Measurements from ENCODE around the gene RTL10. TPM values are rescaled to one million over a fixed set of nuclear protein-coding genes. Genes with fewer than 3 reads are reported as not detected.
A peak's percentile ranks its signal among the peaks of the same experiment; 100 is the strongest.

Gene RTL10
- total RNA-seq, 1 experiment from 2014 or later = 25.6 TPM

GRCh38 chr22:19849835-19850762 lies 4.6 kb downstream of the RTL10 start:
- H3K4me1 ChIP-seq (ENCODE audit: insufficient read depth, low read length, poor library complexity, severe bottlenecking) = peaks cover 4% of the 10 kb centered on the region
- H3K4me3 ChIP-seq (ENCODE audit: low read depth, low read length, poor library complexity, severe bottlenecking) = no peak overlapping the region
- no TSS peak for BruUV-seq (replicated peaks)
- no peaks in the 10 kb centered on the region for H3K9me3 ChIP-seq (ENCODE audit: low read depth, low read length, poor library complexity, severe bottlenecking)
- ChIA-PET CTCF (interaction anchor here (0.5 kb wide), 1 partner anchor 112 kb away, joined by 3 read pairs; no protein-coding TSS in a partner anchor), POLR2A (ENCODE audit: low non-redundant PET) (no interaction called here)
- H3K36me3 ChIP-seq (ENCODE audit: insufficient read depth, low read length, poor library complexity, severe bottlenecking) = peaks cover 32% of the 10 kb centered on the region
- intact Hi-C loops (cut with micrococcal nuclease; ENCODE audit: unreplicated experiment) = no loop called here
- peak overlapping the region; percentile 28 for H3K27ac ChIP-seq (ENCODE audit: low read depth, low read length, poor library complexity, severe bottlenecking)
- DNase-seq (ENCODE audit: low spot score) = no peak
- H3K27me3 ChIP-seq (replicated peaks; ENCODE audit: insufficient read depth, low read depth, low read length, poor library complexity) = no peaks in the 10 kb centered on the region
- TF ChIP-seq EZH2 (IDR thresholded peaks at IDR 0.05; ENCODE audit: borderline replicate concordance, low read depth, low read length, poor library complexity, severe bottlenecking) (no peak), CTCF (conservative IDR thresholded peaks at IDR 0.05; ENCODE audit: low read depth, low read length) (no peak)

GRCh38 chr22:19848298-19849224 lies 6.1 kb downstream of the RTL10 start:
- intact Hi-C loops (cut with micrococcal nuclease; ENCODE audit: unreplicated experiment) = no loop called here
- POLR2A ChIA-PET (ENCODE audit: low non-redundant PET) = no interaction called here
- H3K4me1 ChIP-seq (ENCODE audit: insufficient read depth, low read length, poor library complexity, severe bottlenecking) = peaks cover 4% of the 10 kb centered on the region
- H3K4me3 ChIP-seq (ENCODE audit: low read depth, low read length, poor library complexity, severe bottlenecking) = no peak overlapping the region
- H3K36me3 ChIP-seq (ENCODE audit: insufficient read depth, low read length, poor library complexity, severe bottlenecking) = peaks cover 32% of the 10 kb centered on the region
- H3K27me3 ChIP-seq (replicated peaks; ENCODE audit: insufficient read depth, low read depth, low read length, poor library complexity) = no peaks in the 10 kb centered on the region
- TF ChIP-seq CTCF (conservative IDR thresholded peaks at IDR 0.05; ENCODE audit: low read depth, low read length) = no peak
- no peak for TF ChIP-seq EZH2 (IDR thresholded peaks at IDR 0.05; ENCODE audit: borderline replicate concordance, low read depth, low read length, poor library complexity, severe bottlenecking)
- CTCF ChIA-PET = no interaction called here
- H3K9me3 ChIP-seq (ENCODE audit: low read depth, low read length, poor library complexity, severe bottlenecking) = no peaks in the 10 kb centered on the region
- no peak for DNase-seq (ENCODE audit: low spot score)
- BruUV-seq (replicated peaks) = TSS peak; percentile 2
- H3K27ac ChIP-seq (ENCODE audit: low read depth, low read length, poor library complexity, severe bottlenecking) = no peak overlapping the region

GRCh38 chr22:19847345-19847632 lies 7.4 kb downstream of the RTL10 start:
- DNase-seq (ENCODE audit: low spot score) = no peak
- H3K36me3 ChIP-seq (ENCODE audit: insufficient read depth, low read length, poor library complexity, severe bottlenecking) = peaks cover 29% of the 10 kb centered on the region
- H3K9me3 ChIP-seq (ENCODE audit: low read depth, low read length, poor library complexity, severe bottlenecking) = no peaks in the 10 kb centered on the region
- intact Hi-C loops (cut with micrococcal nuclease; ENCODE audit: unreplicated experiment) = no loop called here
- H3K27me3 ChIP-seq (replicated peaks; ENCODE audit: insufficient read depth, low read depth, low read length, poor library complexity) = no peaks in the 10 kb centered on the region
- no peak overlapping the region for H3K27ac ChIP-seq (ENCODE audit: low read depth, low read length, poor library complexity, severe bottlenecking)
- H3K4me1 ChIP-seq (ENCODE audit: insufficient read depth, low read length, poor library complexity, severe bottlenecking) = no peaks in the 10 kb centered on the region
- ChIA-PET POLR2A (ENCODE audit: low non-redundant PET) (no interaction called here), CTCF (no interaction called here)
- TF ChIP-seq CTCF (conservative IDR thresholded peaks at IDR 0.05; ENCODE audit: low read depth, low read length) = no peak
- no peak for TF ChIP-seq EZH2 (IDR thresholded peaks at IDR 0.05; ENCODE audit: borderline replicate concordance, low read depth, low read length, poor library complexity, severe bottlenecking)
- BruUV-seq (replicated peaks) = no TSS peak
- H3K4me3 ChIP-seq (ENCODE audit: low read depth, low read length, poor library complexity, severe bottlenecking) = no peak overlapping the region
